Stomach (tissue), 4 donors: ENCODE measurements around the gene AKAP11.
"Not testable (repeated sequence)": the region's sequence is repeated elsewhere in the genome, so short reads cannot be mapped to it uniquely, and the experiment has no call there.

ENCODE experiments used
- EP300 ChIP-seq: sonication (generic); formaldehyde crosslinking; IDR thresholded peaks from one replicate; pipeline ENCODE4 v1.6.1; 2017; ENCODE audit warnings: antibody characterized with exemption
- POLR2A ChIP-seq, 4 donors: fragments of 450-650 bp; IDR thresholded peaks; one replicate each; pipeline ENCODE4 v1.6.1; 2016; ENCODE audit warnings: antibody characterized with exemption in 4 of 4, control low read depth in 2 of 4, mild to moderate bottlenecking in 1 of 4, moderate library complexity in 1 of 4
- POLR2AphosphoS5 ChIP-seq, 3 donors: sonication (generic); formaldehyde crosslinking; IDR thresholded peaks; one replicate each; pipeline ENCODE4 v1.6.1; 2016; ENCODE audit warnings: antibody characterized with exemption in 3 of 3
- TF ChIP-seq, protein P1 (sequence below), 7 experiments: fragments of 450-650 bp in 4 of 7; fragments of 200-600 bp in 3 of 7; sonication (generic) in 3 of 7; IDR thresholded peaks; one replicate each; pipeline ENCODE4 v1.5.1; 2016 to 2019; ENCODE audit warnings: antibody characterized with exemption in 7 of 7, control low read depth in 2 of 7, mild to moderate bottlenecking in 1 of 7

DNA sequence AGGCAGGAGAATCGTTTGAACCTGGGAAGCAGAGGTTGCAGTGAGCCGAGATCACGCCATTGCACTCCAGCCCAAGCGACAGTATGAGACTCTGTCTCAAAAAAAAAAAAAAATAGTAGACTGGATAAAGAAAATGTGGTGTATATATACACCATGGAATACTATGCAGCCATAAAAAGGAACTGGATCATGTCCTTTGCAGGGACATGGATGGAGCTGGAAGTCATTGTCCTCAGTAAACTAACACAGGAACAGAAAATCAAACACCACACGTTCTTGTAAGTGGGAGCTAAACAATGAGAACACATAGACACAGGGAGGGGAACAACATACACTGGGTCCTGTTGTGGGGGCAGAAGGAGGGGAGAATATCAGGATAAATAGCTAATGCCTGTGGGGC lies 45.2 kb upstream of the AKAP11 start:
- not testable (repeated sequence) for TF ChIP-seq EP300; POLR2A (IDR thresholded peaks at IDR 0.05); POLR2AphosphoS5 (IDR thresholded peaks at IDR 0.05)
- TF ChIP-seq, protein P1, sequence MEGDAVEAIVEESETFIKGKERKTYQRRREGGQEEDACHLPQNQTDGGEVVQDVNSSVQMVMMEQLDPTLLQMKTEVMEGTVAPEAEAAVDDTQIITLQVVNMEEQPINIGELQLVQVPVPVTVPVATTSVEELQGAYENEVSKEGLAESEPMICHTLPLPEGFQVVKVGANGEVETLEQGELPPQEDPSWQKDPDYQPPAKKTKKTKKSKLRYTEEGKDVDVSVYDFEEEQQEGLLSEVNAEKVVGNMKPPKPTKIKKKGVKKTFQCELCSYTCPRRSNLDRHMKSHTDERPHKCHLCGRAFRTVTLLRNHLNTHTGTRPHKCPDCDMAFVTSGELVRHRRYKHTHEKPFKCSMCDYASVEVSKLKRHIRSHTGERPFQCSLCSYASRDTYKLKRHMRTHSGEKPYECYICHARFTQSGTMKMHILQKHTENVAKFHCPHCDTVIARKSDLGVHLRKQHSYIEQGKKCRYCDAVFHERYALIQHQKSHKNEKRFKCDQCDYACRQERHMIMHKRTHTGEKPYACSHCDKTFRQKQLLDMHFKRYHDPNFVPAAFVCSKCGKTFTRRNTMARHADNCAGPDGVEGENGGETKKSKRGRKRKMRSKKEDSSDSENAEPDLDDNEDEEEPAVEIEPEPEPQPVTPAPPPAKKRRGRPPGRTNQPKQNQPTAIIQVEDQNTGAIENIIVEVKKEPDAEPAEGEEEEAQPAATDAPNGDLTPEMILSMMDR (IDR thresholded peaks at IDR 0.05): not testable (repeated sequence)
